Stimulated activated CD8-positive, alpha-beta memory T cell treated with anti-CD3 and anti-CD28 coated beads, Interleukin-4, amount 100 ng/mL, for 24 hours (primary cell): Measurements from ENCODE around the gene LIMS3.
"Not testable (repeated sequence)": the region's sequence is repeated elsewhere in the genome, so short reads cannot be mapped to it uniquely, and the experiment has no call there.

ENCODE experiments used
- DNase-seq: peaks from one replicate; pipeline ENCODE4 v3.0.0-alpha.2; 2020; ENCODE audit warnings: low read depth

Gene LIMS3, protein sequence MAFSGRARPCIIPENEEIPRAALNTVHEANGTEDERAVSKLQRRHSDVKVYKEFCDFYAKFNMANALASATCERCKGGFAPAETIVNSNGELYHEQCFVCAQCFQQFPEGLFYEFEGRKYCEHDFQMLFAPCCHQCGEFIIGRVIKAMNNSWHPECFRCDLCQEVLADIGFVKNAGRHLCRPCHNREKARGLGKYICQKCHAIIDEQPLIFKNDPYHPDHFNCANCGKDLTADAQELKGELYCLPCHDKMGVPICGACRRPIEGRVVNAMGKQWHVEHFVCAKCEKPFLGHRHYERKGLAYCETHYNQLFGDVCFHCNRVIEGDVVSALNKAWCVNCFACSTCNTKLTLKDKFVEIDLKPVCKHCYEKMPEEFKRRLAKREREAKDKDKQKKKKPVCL

GRCh38 chr2:109898462-109899336 lies at the start of gene LIMS3:
Gene LIMS3, plus strand, starts transcription at chr2:109898688. Its CDS starts 41 bp downstream, at chr2:109898729.
- not testable (repeated sequence) for DNase-seq

DNA sequence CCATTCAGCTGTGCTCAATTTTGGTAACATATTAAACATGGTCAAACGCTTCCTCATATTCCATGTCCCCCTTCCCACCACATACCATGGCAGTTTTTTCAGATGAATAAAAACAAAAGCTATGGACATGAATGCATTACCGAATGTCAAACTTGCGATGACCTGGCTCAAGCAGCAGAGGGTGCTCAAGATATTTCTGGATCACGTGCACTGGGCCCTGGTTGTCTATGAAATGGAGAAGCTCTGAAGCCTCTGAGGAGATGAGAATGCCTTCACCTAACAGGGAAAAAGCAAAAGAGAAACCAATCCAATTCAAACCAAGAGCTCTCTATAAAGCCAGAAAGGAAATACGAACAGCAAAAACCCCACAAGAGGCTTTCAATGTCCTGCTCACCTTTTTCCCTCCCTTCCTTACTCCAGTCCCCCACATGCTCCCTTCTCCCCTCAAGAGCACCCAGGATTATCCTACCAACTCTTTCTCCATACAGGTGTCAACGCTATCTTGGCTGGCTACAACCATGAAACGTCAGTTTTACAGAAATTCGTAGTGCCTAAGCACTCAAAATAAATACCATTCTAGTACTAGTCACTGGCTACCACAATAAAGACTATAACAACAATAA lies 27.2 kb upstream of the LIMS3 start:
- DNase-seq = not testable (repeated sequence)

DNA sequence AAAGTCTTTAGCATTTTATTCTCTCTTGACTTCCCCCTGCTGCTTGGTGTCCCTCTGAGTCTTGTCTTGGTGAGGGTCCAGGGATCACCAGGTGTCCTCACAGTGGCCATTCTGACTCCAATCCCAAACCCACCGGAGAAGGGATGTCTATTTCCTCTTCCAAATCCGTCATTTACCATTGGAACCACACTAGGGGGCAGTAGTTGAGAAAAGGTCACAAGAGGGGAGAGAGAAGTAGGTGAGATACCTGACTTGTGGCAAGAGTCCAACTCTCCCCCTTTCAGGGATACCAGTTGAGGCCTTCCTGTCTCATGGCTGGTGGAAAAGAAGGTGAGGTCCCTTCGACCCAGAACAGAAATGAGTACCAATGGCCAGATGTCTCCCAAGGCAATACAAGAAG lies 21.9 kb upstream of the LIMS3 start:
- not testable (repeated sequence) for DNase-seq

DNA sequence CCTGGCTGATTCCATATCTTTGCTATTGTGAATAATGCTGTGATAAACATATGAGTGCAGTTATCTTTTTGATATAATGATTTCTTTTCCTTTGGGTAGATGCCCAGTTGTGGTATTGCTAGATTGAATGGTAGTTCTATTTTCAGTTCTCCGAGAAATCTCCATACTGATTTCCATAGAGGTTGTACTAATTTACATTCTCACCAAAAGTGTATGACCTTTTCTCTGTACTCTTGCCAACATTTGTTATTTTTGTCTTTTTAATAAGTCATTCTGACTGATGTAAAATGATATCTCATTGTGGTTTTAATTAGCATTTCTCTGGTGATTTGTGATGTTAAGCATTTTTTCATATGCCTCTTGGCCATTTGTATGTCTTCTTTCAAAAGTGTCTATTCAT lies 16.4 kb upstream of the LIMS3 start:
- not testable (repeated sequence) for DNase-seq

GRCh38 chr2:109888414-109888813 lies 10.1 kb upstream of the LIMS3 start:
- not testable (repeated sequence) for DNase-seq

DNA sequence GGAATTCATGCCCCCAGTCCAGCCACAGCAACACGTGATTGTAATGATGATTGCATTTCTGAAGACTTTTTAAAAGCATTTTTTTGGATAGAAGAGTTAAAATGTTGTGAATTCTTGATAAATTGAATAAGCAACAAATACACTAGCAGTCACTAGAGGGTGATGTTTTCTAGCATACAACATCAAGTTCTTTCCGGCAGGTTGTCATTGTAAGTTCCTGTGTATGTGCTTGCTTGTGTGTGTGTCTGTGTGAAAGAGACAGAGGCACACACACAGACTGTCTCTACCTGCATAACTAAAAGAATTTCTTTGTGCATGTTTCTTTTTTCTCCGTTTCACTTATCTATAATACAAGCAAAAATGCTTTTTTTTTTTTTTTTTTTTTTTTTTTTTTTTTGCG lies 8.6 kb upstream of the LIMS3 start:
- DNase-seq = not testable (repeated sequence)

GRCh38 chr2:109891024-109891423 lies 7.5 kb upstream of the LIMS3 start:
- DNase-seq = not testable (repeated sequence)

DNA sequence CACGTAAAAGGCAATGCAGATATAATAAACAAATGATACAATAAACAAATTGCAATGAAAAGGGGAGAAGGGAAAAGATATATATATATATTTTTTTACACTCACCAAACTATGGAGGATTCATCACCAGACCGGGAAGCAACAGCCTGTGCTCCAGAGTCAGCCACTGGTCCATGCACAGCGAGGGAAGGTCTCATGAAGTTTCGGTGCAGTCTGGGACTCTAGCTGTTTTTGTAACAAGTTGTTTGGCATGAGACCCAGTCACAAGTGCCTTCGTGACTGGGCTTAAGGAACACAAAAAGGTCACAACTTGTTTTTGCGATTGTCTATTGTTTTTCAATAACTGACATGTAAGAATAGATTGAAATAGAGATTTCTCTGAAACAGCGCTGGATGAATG lies 4.8 kb upstream of the LIMS3 start:
- not testable (repeated sequence) for DNase-seq

- not testable (repeated sequence) for DNase-seq
Measured at GRCh38 chr2:109894141-109894540, 4.3 kb upstream of the LIMS3 start.

DNA sequence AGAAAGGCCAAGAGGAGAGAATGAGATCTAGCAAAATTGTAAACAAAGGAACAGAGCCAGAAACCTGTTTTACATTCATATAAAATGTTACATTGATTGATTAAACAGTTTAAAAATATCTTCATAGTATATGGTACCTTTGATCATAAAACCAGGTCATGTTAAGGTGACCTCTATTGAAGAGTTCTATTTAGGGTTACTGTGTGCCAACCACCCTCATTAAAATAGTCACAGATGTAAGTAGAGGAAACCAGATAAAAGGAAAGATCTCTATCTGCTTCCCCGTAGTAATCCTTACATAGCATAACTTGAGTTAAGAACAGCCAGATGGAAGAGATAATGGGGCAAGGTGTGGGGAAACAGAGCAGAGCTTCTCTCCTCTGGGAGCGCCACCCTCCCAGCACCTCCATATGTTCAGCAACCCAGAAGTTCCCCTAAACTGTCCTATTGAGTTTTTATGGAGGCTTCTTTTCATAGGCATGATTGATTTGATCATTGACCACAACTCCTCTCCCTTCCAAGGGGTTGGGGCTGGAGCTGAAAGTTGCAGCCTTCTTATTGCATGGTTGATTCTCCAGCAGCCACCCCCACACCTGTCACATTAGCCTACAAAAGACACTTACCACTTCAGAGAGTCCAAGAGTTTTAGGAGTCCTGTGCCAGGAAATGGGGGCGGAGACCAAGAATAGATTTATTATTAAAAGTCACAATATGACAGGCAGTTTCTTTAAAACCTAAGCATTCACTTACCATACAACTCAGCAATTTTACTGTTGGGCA lies 3.2 kb upstream of the LIMS3 start:
- not testable (repeated sequence) for DNase-seq

DNA sequence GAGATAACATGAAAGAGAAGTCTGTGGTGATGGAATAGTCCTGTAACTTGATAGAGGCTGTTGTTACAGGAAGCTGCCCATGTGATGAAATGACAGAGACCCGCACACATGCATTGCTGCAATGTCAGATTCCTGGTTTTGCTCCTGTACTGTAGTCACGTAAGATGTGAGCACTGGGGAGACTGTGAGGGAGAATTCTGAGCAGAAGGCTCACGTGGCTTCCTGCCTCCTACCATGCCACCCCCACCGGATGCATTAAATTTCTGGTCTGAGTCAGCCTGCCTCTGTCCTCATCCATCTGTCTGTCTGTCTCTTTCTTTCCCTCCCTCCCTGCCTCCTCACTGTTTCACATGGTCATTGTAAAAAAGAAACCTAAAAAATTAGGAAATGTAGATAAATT lies 2.3 kb upstream of the LIMS3 start:
- DNase-seq = not testable (repeated sequence)

GRCh38 chr2:109897769-109898461 lies 573 bp upstream of the LIMS3 start:
- DNase-seq = not testable (repeated sequence)

DNA sequence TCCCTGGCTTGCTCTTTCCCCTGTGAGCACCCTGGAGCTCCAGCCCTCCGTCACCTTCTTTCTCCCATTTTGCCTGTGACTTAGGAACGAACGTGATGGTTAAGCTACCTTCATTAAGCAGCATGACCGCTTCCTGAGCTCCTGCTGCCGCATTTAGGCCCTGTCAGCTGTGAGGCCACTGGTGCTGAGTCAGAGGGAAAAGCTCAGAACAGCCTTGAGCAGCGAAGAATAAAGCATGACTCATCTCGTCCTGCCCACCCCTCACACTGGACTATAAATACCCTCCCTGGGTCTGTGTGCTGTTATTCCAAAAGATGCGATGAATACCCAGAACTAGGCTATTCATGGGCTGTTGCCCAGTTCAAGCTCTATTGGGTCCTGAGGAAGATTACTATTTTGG lies 7.3 kb downstream of the LIMS3 start:
- not testable (repeated sequence) for DNase-seq

GRCh38 chr2:109908626-109909025 lies 10.1 kb downstream of the LIMS3 start:
- DNase-seq = not testable (repeated sequence)

DNA sequence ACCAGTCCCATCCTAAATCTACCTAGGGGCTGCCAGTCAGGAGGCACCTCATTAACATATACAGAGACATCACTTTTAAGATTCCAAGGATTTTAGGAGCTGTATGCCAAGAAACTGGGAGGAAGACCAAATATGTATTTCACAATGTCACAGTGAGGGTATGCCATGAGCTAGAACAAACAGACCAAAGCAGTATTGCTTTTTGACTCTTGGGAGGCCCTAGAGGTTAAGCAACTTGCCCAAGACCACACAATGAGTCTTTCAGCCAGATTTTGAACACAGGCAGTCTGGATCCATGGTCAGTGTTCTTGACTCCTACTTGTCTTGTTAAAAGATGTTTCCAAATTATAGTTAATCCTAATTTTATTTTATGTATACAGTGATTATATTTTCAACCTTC lies 12.3 kb downstream of the LIMS3 start:
- DNase-seq = not testable (repeated sequence)

DNA sequence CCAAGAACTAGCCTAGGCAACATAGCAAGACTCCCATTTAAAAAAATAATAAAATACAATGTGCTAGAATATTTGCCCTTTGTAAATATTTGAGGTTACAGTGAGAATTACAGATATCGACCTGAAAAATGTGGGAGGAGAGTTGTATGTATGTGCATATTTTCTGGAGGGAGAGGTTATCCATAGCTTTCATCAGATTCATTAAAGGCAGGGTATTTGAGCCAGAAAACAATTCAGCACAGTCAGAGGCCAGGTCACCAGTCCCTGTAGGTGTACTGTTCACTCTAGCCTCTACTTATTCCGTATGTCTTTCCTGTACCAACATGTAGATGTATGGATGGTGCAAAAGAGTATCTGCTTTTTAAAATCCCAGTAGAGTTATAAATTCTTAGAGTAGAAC lies 15.4 kb downstream of the LIMS3 start:
- not testable (repeated sequence) for DNase-seq

DNA sequence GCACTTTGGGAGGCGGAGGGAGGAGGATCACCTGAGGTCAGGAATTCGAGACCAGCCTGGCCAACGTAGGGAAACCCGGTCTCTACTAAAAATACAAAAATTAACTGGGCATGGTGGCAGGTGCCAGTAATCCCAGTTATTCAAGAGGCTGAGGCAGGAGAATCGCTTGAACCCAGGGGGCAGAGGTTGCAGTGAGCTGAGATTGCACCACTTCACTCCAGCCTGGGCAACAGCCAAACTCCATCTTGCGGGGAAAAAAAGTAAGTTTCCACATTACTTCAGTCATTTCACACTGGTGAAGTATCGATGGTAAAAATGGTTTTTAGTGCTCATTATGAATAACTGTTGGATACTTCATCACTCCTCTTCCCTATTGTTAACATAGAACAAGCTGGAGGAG lies 16.1 kb downstream of the LIMS3 start:
- DNase-seq = not testable (repeated sequence)

- DNase-seq = not testable (repeated sequence)
Measured at GRCh38 chr2:109915830-109916229, 17.3 kb downstream of the LIMS3 start.

DNA sequence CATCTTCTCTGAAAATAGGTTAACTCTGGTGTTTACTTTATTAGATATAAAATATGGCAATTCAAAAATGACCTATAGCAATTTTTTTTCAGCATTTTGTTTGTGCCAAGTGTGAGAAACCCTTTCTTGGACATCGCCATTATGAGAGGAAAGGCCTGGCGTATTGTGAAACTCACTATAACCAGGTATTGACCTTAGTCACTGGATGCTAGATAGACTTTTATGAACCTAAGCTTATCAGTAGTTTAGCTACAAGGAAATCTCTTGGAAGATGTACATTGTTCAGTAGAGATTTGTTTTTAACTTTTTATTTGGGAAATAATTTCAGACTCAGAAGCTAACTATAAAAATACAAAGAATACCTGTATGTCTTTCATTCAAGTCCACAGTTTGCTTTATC lies 21.7 kb downstream of the LIMS3 start:
- DNase-seq = not testable (repeated sequence)

- DNase-seq = not testable (repeated sequence)
Measured at GRCh38 chr2:109921543-109922384, 23.3 kb downstream of the LIMS3 start.
